HCEC 1CT (cell line): Measurements from ENCODE around the gene RAP1GDS1.
"Not testable (repeated sequence)": the region's sequence is repeated elsewhere in the genome, so short reads cannot be mapped to it uniquely, and the experiment has no call there.

Source experiments
- DNase-seq: peaks from one replicate; pipeline ENCODE4 v3.0.0-alpha.2; 2017

RAP1GDS1 gene

DNA sequence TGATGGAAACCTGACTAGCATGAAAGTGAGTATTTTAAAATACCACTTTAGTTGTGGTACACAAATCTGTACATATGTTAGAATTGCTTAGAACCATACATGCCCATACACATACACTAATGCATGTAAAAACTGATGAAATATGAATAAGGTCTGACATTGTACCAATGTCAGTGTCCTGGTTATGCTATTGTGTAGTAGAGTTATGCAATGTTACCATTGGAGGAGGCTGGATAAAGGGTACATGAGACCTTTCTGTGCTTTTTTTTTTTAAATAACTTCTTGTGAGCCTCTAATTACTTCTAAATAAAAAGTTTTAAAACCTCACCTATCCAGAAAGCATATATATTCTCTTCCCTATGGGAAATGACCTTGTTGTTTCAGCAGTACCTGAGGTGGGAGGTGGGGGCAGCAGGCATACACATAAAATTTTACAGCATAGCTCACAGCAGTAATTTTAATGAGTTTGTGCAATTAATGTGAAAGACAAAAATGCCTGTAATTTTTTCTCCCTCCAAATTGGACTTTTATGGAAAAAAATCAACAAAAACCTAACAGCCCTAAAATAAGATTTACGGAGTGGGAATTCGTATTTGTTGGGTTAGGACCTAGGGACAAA lies 97.6 kb downstream of the RAP1GDS1 start:
- no peak for DNase-seq

DNA sequence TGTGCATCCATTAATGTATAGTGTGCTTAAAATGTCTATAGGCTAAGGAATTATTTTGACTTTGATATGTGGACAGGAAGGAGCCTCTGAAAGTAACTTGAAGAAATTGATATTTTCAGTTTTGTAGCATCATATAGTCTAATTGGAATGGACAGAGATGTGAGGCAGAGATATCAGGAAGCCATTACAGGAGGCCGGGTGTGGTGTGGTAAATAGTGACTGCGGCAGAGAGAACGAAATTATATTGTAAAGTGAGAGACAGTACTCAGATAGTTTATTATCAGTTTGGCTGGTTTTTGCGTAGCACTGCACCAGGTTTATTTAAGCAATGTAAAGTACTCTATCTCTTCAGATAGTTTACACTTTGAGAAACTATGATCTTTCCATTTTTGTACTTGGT lies 98.5 kb downstream of the RAP1GDS1 start:
- DNase-seq: no peak

- DNase-seq: no peak
These were observed 102.2 kb downstream of the RAP1GDS1 start for GRCh38 chr4:98363431-98363830.

- DNase-seq: not testable (repeated sequence)
These were observed 105.1 kb downstream of the RAP1GDS1 start for GRCh38 chr4:98366275-98366674.

GRCh38 chr4:98368000-98368399 lies 106.8 kb downstream of the RAP1GDS1 start:
- not testable (repeated sequence) for DNase-seq

- no peak for DNase-seq
These were observed 108.1 kb downstream of the RAP1GDS1 start for GRCh38 chr4:98369322-98369721.

- no peak for DNase-seq
These were observed 113.5 kb downstream of the RAP1GDS1 start for GRCh38 chr4:98374643-98375042.

GRCh38 chr4:98377559-98377958 lies 116.4 kb downstream of the RAP1GDS1 start:
- peak; percentile 55 for DNase-seq

DNA sequence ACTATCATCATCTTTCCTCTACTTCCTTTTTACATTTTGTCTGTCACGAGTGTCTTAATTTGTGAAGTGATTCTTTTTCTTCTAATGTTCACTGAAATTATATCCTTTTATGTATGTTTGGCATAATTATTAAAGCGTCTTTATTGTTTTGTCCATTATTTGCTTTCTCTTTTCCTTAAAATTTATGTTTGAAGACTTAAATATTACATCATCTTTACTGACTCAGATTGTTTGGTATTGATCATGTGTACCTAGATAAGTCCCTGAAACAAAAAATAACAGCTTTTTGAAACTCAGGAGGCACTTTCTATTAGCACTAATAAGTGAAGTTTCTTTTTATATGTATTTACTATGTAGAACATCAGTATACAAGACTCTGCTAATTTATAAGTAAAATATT lies 120.1 kb downstream of the RAP1GDS1 start:
- DNase-seq: no peak

DNA sequence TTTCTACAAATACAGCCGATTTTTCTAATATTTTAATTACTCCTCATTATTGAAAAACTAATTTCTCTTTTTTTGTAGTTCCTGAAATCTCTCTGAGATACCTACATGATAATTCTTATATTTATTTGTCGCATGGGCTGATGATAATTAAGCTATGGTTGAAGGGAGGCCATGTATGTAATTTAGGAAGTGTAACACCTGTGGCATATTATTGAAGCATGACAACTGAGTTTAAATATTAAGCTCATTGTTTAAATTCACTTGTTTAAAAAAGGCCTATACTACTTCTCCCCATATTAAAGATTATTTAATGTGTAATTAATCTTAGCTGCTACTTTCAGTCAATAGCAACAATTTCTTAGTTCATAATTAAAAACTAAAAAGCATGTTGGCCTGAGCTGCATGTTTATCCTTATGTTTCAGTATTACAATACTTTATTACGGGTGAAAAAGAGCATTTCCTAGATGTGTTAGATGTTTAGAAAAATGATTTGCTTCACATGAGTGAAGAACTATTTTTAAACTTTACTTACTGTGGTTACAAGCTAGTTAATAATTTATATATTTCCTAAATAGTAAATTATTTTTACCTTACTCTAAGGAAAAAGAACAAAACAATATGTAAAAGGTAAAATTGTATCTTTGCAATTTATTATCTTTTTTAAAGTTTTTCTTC lies 122.4 kb downstream of the RAP1GDS1 start:
- no peak for DNase-seq

- DNase-seq: no peak
These were observed 124.6 kb downstream of the RAP1GDS1 start for GRCh38 chr4:98385831-98386230.

DNA sequence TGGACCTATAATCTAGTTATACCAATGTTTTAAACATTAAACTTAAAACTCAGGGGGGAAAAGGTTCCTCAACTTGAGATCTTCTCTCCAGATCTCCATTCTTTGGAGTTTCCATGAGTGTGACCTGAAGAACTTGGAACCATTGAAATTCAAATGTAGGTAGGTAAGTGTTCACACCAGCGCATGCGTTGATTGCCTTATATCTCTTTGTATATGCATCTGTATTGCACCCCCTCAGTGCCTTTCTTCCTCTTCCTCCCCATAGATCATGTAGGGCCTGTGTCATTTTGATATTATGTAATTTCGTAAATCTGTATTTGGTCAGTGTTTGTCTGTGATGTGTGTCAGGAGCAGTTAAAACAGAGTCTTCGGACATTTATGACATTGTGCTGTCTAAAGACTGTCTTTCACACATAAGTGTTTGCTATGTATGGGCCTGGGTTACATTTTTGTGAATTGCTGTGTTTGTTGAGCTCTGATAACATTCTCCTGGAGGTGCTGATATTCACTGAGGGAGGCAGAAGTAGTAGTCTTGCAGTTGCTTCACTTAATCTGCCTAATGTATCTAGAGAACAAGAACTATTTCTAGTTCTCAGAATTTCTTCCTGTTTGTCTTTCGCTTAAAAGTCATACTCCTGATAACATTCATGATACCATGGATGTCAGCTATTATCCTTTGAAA lies 126.3 kb downstream of the RAP1GDS1 start:
- no peak for DNase-seq

DNA sequence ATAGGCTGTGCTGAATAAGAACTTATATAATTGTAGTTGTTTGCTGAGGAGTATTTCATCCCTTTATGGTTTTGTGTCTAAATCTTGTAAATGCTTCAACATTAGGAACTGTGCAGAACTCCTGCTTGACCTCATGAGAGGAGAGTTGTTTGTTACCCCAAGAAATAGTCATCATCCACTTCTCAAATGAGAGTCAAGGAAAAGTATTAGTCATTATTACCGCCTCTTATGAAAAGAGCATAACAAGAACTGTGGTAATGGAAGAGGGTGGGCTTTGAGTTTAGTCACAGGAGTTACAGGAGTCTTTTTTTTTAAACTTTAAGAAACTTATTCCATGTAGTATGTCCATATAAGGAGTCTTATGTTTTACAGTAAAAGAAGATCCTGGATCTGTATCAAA lies 132.9 kb downstream of the RAP1GDS1 start:
- DNase-seq: no peak

DNA sequence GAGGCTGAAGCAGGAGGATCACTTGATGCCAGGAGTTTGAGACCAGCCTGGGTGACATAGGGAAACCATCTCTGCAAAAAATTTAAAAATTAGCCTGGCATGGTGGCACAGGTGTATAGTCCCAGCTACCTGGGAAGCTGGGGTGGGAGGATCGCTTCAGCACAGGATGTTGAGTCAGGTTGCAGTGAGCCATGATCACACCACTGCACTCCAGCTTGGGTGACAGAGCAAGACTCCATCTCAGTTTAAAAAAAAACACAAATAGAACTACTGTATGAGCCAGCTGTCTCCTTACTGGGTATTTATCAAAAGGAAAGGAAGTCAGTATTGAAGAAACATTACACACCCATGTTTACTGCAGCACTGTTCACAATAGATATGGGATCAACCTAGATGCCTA lies 138.7 kb downstream of the RAP1GDS1 start:
- DNase-seq: no peak

GRCh38 chr4:98406819-98407218 lies 145.6 kb downstream of the RAP1GDS1 start:
- no peak for DNase-seq

DNA sequence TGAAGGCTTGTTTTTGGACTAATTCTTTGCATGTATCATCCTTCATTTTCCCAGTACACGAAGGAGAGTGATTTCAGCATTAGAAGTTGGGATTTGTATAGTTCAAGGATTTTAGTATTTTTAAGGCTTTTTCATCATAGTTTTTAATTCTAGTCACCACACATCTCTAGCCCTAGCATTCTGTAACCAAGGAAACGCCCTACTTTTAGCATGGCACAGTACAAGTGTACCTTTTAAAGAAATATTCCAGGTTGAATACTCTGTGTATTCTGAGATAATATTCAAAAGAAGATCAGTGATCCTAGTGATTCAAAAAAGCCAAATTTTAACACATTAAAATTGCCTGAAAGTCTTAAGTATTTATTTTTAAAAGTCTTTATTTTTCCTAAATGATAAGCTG lies 150.5 kb downstream of the RAP1GDS1 start:
- no peak for DNase-seq

- DNase-seq: no peak
These were observed 155.7 kb downstream of the RAP1GDS1 start for GRCh38 chr4:98416844-98417243.

DNA sequence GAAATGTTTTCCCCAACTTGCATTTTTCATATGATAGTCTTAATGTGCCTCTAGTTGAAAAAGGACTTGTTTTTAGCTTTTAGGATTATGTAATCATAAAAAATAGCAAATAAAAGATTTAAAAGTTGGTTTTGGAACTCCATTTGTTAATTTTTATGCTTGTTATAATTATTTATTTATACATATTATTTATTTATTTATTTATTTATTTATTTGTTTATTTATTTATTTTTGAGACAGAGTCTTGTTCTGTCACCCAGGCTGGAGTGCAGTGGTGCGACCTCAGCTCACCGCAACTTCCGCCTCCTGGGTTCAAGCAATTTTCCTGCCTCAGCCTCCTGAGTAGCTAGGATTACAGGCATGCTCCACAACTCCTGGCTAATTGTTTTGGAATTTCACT lies 159.0 kb downstream of the RAP1GDS1 start:
- DNase-seq: not testable (repeated sequence)

- peak; percentile 73 for DNase-seq
These were observed 159.9 kb downstream of the RAP1GDS1 start for GRCh38 chr4:98421111-98421510.

DNA sequence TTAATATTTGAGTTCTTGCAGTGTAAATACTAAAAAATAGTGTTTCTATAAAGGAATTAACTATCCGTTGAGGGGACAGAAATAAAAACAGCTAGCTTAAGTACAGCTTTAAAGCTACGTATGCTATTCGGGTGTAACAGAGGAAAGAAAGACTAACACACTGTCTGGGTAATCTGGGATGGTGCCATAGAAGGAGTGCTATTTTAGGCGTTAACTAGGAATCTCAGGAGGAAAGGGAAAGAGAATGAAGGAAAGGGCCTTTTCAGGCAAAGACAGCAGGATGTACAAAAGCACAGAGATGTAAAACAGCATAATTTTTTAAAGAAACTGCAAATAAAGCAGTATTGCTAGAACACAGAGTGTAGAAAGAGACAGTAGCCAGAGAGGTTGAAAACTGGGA lies 161.8 kb downstream of the RAP1GDS1 start:
- no peak for DNase-seq

- peak; percentile 87 for DNase-seq
These were observed 169.7 kb downstream of the RAP1GDS1 start for GRCh38 chr4:98430708-98431403.

- DNase-seq: peak; percentile 2
These were observed 172.5 kb downstream of the RAP1GDS1 start for GRCh38 chr4:98433691-98434090.

- DNase-seq: peak; percentile 16
These were observed 173.6 kb downstream of the RAP1GDS1 start for GRCh38 chr4:98434816-98435215.

GRCh38 chr4:98444371-98444770 lies 183.2 kb downstream of the RAP1GDS1 start:
- no peak for DNase-seq
